Astrocyte of the hippocampus (primary cell): Measurements from ENCODE around the gene SECISBP2L.

Source experiments
- DNase-seq: peaks from one replicate; pipeline ENCODE4 v3.0.0; 2011; ENCODE audit warnings: low read depth, low spot score

SECISBP2L gene

DNA sequence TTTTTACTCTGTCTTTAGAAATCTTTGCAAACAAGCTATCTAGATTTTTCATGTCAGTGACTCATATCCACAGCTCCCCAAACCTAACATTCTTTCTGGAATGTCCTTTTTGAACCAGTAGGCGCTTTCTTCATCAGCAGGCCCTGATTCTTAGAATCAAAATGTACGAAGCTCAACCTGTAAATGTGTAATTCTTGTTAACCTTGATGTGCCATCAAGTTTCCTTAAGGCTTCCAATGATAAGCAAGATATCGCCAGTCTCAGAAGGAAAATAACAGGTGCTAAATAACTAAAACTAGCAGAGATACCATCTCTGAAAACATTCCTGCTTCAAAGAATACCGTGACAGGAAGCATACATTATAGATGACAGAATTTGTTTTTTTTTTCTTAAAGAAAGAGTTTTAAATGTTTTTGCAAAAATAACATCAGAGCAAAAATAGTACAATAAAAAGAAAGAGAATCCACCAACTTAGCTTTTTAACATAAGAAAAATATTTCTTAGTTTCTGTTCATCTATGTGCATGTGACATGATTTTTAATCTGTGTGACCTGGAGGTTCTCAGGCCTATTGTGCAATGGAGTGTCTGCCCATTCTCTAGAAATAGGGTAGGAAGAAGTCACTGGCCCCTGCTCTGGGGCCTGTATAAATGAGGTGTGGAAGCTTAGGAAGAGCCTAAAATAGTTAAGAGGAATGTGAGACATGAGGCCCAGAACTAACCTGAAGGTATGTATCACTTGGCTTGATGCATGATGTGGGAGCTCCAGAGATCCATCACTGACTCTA lies 14.7 kb upstream of the SECISBP2L start:
- DNase-seq, result peak; percentile 27

DNA sequence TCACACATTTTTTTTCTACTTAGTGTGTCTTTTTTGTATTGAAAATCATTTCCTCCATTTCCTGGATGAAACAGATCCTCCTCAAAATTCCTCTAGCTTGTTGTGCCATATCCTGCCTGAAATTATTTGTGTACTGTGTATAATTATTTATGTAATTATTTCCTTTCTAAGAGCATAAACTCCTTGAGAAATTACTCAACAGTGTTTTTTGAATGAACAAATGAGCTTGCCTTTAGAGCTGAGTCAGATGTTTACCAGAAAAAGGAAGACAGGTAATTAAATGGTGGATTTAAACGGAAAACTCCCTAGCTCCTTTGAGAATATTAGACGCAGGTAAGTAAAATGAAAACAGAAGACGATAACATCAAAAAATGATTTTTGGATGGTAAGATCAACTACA lies 13.2 kb upstream of the SECISBP2L start:
- DNase-seq, result no peak

DNA sequence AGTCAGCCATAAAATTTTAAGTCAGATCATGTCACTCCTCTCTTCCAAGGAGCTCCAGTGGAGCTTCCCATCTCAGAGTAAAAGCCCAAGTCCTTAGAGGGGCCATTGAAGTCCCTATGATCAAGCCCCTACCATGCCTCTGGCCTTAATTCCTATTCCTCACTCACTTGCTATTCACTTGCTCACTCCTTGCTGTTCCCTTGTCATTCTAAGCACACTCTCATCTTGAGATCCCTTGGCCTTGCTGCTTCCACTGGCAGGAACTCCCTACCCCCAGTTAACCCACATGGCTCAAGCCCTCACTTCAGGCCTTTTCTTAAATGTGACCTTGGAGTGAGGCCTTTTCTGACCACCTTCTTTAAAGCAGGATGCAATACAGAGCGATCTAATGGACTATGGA lies 12.3 kb upstream of the SECISBP2L start:
- no peak for DNase-seq

DNA sequence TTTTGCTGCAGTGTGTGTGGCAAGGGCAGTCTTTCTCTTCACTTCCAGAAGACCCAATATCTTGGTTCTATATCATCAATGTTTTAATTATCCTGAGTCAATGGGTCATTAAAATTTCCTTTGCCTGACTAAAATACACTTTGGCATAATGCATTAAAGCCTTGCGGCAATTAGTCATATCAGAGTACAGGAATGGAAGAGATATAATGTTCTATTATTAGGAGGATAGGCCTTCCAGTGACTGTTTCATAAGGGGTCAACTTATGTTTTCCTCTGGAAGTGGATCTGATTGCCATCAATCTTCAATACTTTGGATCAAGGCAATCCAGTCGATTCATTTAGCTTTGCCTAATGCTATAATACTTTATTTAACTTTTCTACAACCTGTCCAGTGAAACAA lies 9.4 kb upstream of the SECISBP2L start:
- no peak for DNase-seq

DNA sequence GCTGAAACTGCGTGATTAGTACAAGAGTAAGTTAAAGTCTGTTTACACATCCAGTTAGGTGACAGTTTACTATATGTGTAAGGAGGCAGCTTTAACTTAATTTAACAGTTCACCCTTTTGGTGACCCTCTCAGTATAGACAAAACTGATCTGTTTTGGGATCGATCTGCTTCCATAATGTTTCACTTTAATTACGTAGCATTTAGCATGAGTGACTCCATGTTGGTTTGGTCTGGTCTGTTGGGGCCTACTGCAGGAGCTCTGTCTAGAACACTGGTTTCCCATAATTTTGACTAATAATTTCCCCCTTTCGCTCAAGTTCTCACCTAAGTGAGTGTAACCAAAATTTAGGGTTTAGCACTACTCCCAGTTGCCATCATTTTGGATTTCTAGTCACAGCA lies 6.4 kb upstream of the SECISBP2L start:
- DNase-seq, result no peak

DNA sequence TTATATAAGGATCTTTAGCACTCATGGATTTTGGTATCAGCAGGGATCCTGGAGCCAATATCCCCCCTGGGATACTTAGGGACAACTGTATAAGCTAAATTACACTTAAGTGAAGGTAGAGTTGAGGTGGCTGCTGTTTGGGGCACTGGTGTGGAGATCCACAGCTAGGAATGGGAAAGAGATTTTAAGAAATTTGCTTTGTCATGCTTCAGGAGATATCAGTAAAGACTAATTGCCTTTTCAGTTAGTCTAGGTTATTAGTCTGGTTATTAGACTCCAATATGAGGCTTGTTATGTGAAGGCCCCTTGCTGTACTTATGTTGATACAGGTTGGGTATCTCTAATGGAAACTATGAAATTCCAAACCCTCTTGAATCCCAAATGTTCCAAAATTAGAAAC lies 1.2 kb upstream of the SECISBP2L start:
- no peak for DNase-seq

DNA sequence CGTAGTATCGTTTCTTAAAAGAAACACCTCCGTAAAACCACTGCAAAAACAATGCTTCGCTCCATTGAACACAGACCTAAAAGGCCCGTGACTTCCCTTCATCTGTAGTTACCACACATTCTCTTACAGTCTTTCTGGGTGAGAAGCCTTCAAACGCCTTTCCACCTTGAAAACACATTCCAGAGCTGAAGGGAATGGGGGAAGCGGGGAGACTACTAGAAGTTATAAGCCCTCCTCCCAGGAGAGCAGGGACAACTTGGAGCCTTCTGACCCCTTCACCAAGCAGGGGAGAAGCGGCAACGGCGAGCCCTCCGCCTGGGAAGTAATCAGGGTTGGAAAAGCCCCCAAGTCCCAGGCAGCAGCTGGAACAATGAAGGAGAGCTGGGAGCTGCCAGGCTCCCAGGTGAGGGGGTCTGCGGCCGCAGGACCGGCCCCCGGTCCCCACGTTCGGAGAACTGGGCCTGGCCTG lies 461 bp downstream of the SECISBP2L start:
- peak; percentile 70 for DNase-seq

DNA sequence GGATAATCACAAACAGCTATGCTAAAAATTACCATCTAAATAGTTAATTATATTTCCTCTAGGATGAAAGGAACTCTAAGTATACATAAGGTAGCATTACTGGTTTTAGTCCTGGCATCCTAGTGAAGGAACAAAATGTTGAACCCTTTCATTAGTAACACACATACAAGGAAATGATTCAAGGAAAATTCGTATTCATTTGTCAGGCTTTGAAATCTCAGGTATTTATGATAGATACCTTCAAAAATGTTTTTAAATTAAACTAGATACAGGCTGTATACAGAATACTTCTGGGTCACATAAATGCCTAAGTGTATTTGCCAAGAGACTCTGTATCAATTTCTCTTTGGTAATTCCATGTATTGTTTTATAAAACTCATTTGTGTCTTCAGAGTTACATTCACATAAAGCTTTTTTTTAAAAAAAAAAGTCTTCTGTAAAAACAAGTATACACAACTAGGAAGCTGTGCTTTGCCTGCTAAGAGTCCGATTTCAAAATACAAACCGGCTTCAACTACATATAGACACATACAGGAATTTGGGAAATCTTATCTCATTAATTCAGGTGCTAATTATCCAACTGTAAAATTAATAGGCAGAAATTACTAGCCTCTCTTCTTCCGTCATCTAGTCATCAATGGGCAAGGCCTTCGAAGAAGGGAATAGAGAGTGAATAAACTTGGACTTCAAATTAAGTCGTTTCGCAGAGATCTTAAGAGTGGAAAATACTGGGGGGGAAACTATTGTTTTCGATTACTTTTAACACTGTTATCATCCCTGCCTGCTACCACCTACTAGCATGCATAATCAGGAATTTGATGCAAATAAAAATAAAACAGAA lies 1.3 kb downstream of the SECISBP2L start:
- DNase-seq, result peak; percentile 11

DNA sequence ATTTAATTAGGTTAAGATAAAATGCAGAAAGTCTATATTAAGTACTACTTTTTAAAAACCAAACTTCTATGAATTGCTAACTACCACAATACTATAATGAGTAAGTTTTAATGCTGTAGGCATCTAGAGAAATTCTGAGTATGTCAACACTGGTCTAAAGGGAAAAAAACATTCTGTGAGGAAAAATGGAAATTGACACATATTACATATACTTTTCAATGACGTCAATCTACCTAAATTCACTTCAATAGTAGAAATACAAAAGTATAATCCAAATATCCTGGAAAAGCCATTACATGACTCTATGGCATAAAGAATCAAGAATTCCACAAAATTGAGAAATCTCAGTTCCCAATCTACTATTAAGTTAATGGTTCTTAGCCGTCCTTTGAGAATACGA lies 2.2 kb downstream of the SECISBP2L start:
- DNase-seq, result no peak

DNA sequence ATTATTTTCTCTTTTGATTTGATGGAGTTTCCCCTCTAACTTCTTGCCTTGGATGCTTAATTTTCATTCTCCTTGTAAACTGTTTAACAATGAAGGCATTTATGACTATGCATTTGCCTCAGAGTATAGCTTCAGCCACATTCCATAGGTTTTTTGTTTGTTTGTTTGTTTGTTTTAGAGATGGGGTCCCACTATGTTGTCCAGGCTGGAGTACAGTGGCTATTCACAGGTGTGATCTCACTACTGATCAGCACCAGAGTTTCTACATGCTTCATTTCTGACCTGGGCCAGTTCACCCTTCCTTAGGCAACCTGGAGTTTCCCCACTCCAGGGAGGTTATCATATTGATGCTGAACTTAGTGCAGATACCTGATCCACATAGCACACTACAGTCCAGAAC lies 4.1 kb downstream of the SECISBP2L start:
- no peak for DNase-seq

DNA sequence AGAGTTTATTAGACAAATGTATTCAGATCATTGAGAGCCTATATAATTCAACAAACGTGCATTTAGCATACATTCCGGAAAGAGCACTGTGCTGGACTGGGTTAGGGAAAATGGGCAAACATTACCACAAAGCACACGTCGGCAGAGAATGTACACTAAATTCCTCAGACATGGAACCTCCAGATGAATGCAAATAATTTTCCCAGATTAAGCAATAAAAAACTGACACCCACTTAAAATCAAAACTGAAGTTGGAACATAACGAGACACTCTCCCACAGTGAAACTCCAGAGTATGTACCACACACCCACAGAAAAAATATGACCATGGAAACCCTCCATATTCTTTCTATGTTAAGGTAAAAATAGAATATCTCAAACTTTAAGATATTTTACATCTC lies 4.8 kb downstream of the SECISBP2L start:
- DNase-seq, result no peak

DNA sequence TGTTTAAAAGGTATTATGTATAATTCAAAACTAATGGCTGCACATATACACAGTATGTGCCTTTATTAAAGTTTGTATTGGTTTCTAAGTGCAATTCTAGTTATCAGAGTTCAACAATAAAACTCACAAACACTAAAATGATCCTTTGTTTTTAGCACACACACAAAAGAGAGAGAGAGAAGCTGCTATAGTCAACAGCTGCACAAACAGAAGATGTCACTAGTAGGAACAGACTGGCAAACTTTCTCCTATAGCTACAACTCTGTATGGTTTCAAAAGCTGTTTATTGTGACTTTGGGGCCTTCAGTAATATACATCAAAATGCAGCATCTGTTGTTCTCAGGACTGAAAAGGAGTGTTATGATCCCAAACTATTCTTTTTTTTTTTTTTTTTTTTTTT lies 6.1 kb downstream of the SECISBP2L start:
- DNase-seq, result no peak

DNA sequence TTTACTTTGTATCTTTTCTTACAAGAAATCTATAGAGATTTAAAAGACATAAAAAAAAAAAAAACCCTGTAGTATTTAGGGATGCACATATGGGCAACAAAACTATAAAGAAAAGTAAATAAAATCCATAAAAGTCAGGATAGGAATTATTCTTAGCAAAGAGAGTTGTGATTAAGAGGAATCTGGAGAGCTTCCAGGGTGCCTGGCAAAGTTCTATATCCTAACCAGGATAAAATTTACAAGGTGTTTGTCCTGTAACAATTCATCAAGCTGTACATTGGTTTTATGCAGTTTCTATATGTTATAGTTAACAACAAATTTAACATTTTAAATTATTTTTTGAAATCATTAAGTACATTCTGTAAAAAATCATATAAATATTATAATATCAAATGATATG lies 7.9 kb downstream of the SECISBP2L start:
- DNase-seq, result peak; percentile 33

DNA sequence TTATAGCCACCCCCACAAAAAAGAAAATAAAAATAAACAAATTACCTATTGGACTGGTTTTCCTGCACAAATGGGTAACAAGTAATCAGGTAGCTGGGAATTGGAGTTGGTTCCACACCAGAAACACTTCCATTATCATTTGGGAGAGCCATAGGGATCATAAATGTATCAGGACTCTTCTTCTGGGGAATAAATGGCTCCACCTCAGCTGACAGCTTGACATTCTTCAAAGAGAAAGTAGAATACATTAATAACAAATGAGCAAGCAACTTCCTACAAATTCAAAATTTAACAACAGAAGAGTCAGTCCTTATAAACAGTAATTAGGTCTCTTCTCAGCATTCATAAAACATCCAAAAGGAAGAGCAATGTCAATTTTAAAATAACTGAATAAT lies 8.7 kb downstream of the SECISBP2L start:
- DNase-seq, result peak; percentile 17

DNA sequence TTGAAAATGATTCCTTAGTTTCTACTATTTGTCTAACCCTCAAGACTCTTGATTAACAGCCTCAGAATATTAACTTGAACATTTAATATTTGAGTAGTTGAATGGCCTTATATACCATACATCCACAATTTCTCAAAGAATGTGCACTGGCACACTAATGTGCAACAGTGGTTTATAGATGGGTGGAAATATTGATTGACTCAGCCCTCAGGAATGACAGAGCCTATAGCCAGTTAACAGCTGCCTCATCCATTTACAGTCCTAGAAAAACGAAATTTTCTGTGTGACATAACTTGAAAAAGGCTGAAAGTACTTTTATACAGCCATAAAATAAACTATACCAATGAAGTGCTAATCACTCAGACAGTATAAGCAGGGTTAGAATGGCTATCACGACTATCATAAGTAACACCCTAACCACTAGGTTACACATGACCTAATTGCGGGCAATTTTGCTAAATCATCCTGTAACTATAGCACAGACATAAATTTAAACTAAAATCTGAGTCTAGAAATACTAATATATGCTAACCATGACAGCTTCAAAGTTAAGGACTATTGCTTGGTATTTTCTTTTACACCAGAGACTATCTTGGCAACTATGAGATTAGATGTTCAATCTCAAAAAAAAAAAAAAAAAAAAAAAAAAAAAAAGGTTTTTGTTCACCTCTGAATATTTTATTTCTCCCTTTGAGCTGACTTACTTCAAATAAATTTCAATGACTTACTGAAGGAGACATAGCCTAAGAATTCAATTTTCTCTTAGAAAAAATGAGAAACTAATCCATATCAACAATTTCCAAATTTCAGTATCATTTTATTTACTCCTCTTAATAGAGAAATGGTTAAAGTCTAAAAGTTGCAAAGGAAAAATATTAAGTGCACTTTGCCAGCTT lies 9.3 kb downstream of the SECISBP2L start:
- peak; percentile 39 for DNase-seq

DNA sequence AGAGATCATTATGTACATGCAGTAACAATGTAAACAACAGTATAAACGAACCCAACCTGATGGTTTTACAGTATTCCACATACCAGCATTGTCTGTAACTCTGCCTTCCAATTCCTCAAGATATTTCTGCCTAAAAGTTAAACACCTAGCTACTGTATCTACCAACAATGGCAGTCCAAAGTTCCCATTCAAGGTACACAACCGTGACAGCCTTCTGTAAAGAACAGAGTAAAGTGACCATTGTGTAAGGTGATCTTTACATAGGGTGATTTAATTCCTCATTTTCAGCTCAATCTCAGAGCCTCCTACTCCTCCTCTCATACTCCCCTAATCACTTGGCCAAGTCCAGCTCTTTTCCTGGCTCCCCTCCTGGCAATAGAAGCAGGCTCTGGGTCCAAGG lies 10.4 kb downstream of the SECISBP2L start:
- no peak for DNase-seq

DNA sequence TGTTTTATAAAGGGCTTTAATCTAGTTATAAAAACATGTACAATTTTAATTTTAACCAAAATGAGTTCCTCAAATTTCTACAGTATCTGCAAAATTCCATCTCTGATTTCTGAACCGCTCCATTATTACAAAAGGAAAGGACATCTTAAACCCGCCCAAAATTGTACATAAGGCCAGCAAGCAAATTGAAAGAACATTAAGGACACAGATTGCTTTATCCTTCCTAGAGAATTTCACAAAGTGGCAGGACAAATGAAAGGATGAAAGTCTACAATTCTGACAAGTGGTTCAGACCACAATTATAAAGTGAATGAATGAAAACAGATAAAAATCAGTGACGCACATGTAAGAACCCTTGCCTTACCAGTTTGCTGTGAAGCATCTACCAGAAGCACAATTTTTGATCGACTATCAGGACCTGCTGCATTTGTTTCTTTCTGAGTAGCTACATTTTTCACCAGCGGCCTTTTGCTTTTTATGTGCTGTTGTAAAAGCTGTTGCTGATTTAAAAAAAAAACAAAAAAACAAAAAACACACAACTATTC lies 13.6 kb downstream of the SECISBP2L start:
- DNase-seq, result peak; percentile 10

DNA sequence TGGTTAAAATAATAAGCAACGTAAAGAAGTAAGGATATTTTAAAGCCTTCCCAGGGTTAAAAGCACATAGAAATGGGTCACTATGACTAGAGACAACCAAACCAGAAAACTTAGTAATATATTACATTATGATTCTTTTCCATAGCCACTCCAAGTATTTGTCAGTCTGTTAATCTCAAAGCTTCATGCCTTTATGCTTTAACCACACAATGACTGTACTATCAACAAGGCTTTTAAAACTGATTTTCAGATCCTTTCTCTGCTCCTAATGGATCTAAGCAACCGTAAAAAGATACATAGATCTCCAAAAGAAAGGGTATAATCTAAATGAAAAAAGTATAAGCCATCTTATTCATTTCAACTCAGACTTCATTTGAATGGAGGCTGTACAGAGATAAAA lies 14.4 kb downstream of the SECISBP2L start:
- DNase-seq, result peak; percentile 13

DNA sequence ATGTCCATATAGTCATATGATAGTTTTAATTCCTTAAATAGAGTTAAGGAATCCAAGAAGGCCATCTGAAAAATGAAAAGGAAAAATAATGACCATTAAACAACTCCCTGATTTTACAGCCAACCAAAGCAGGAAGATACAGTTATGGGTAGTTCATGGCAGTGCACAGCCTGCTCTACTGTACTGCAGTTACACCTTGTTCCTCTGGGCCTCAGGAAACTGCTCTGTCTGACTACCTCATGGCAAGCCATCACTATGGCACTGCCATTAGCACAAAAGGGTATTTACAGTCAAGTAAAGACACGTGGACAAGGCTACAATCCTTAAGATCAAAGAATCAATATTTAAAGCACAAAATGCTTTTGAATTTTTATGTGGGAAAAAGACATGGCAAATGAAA lies 19.5 kb downstream of the SECISBP2L start:
- DNase-seq, result no peak

DNA sequence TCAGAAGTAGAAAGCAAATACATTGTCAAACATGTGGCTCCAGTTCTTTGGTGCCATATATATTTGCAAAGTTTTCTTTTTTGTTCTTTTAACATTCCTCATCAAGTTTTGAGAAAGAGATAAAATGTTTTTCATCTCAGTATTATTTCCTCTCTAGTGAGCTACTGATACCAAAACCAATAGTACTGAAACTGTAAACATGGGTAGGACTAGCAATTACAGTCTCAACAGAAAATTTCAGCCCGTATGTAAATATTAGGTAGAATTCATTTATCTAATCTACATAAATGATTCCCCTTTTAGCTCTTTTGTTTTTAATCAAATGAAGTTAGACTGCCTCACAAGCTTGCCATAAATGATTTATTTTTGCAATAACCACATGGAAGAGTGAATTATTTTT lies 21.4 kb downstream of the SECISBP2L start:
- DNase-seq, result no peak

DNA sequence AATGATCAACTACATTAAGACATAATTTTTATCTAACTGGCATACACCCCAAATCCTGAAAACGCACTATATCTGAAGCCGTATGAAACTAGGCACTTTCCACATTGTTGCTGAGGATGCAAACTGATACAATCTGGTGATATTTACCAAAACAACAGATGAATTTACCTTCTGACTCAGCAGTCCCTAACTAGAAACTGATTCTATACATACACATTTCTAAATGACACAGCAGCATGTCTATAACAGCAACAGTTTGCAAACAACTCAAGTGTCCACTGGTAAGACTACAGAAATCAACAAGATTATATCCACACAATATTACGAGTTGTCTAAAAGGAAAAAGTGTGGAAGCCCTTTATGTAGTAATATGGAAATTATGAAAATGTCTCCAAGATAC lies 22.9 kb downstream of the SECISBP2L start:
- no peak for DNase-seq

DNA sequence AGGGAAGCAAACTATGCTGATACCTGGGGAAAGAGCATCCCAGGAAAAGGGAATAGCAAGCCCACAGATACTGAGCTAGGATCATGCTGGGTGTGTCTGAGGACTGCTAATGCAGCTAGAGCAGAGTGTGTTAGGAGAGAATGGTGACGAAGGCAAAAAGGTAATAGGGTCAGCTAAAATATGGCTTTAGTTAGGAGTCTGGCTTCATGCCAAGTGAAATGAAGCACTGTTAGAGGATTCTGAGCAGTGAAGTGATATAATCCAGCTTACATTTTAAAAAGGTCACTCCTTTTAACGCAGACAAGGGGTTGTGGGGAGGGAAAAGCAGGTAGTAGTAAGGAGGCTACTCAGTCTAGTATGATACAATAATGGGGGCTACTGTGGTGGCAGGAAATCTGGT lies 30.4 kb downstream of the SECISBP2L start:
- no peak for DNase-seq
